ENCODE results near the gene YPEL3.

GRCh38 chr16:30136971-30137605, 41.1 kb upstream of the YPEL3 start:
- TF ChIP-seq GATA3 (IDR thresholded peaks at IDR 0.05; ENCODE audit: low read depth, low read length) (no peak), GATA2 (IDR thresholded peaks at IDR 0.05; ENCODE audit: low read depth, low read length) (no peak)

Measured in SH-SY5Y (cell line).